ENCODE results near the gene TOX3. TPM values are rescaled to one million over a fixed set of nuclear protein-coding genes. Genes with fewer than 3 reads are reported as not detected.

The TOX3 gene
- total RNA-seq, 1 experiment from 2014 or later = not detected

DNA sequence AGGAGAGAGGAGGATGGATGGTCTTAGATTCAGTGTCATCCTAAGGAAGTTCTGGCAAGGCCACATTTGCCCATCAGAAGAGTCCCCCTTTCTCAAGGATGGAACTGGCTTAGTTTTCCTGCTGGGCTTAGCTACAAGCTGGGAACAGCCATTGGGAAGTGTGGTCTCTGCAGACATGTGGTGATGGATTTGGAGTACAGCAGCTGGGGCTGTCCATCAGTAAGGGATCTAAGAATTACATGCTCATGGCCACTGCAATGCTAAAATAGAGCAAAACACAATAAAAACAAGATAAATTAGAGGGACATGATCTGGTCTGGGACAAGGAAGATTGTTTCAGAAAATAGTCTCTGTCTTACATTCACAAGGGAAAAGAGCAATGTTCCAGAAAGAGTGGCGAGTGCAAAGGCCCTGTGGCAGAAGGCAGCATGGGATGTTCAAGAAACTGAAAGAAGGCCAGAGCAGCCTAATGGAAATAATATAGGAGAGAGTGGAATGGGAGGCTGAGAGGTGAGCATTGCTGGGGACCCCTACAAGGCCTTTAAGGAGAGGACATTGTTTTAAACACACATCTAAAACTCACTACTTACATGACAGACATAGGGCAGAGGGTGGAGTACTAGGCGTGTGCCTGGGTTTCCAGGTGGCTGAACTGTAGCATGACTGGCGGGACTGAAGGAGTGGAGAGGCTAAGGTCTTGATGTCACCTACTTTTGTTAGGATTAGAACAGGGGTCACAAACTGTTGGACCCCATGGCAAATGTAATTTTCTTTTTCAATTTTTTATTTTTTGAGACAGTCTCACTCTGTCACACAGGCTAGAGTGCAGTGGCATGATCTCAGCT is 17.0 kb upstream of the TOX3 start:
- DNase-seq (ENCODE audit: low spot score) = no peak

DNA sequence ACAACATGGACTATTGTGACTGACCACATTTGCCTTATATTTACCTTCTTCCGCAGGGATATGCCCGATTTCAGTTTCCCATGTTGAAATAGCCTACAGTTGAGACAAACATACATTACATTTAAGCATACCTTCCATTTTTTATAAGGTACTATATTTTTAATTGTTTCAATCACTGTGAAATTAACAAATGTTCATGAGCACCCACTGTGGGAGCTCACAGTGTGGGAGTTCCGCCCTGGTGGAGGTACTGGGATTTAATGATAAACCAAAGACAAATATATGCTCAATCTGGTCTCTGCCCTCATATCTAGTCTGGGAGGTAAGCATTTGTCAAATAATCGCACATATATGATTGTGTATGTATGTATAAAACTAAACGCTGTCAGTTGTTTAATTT is 15.8 kb upstream of the TOX3 start:
- no peak for DNase-seq (ENCODE audit: low spot score)

DNA sequence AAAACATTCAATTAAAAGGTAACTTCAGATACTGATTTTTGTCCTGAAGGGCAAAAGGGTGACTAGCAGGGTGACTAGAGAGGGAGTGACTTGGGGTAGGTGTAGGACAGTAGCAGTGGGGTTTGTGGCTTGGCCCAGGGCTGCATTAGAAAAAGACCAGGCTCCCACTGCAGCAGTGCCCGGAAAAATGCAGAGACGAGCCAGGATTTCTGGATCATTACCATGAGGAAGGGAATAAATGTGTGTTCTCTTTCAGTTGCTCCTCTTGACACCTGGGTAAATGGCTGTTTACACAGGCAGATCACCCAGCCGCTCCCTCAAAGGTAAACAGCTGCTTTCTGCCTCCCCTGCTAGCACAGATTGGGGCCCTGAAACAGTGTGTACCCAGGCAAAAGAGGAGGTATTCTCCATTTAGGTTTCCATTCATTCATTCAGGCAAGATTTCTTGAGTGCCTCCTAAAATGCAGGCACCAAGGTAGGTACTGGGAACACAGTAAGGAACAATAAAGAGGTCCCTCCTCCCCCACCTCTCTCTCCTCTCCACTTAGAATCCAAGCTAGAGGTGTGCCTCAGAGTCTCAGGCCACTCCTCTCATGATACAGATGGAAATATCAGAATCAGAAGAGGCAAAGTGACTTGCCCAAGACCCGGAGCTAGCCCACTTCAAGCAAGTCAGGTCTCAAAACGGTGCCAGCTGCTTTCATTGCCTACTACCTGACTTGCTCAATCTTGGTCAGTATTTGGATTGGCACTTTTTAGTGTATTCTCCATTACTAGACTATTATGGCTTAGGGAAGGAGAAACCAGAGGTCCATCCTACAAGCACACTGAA is 15.2 kb upstream of the TOX3 start:
- no peak for DNase-seq (ENCODE audit: low spot score)

DNA sequence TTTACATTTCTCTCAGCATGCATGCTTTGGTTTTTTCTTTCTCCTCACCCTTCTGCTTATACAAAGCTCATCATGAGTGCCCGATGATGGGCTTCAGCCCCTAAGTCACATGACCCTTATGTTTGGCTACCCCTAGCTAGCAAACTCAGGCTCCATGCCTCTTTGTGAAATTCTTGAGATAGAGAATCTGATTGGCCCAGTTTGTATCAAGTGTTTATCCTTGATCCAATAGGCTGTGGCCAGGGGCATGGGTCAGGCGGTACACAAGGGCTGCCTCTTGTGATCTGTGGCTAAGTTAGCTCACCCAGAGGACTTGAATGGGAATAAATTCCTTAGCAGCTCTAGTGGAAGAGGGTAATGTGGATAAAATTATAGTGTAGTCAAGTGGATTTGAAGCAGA is 11.5 kb upstream of the TOX3 start:
- no peak for DNase-seq (ENCODE audit: low spot score)

DNA sequence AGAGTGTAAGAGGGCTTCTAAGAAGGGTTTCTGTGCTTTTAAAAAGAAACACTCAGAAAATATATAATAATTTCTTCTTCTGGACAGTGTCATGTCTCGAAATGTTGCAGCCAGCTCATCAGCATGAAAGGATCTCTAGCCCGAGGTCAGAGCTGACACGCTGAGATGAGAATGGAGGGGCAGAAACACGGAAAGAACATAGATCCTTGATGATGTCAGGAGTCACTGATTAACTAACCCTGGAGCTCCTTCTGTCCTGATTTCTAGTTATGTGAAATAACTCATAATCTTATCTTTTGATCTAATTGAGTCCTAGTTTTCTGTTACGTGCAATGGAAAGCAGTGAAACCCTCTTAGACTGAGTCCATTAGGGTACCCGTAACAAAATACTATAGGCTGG is 10.3 kb upstream of the TOX3 start:
- DNase-seq (ENCODE audit: low spot score) = no peak

DNA sequence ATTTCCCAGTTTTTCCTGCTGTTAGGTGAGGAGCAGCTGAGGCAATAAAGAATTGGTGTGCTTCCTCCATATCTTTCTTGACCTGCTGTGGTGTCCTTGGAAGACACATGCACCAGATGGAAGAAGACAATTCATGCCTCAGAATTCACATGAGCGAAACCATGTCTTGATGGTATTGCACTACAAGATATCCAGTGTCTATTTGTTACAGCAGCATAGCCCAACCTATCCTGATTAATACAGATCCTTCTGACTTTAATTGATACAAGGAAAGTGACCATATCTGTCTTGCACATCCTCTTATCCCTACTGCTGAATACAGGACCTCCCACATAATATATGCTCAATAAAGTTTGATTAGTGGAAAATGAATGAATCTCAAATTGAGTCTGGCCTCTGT is 9.1 kb upstream of the TOX3 start:
- no peak for DNase-seq (ENCODE audit: low spot score)

DNA sequence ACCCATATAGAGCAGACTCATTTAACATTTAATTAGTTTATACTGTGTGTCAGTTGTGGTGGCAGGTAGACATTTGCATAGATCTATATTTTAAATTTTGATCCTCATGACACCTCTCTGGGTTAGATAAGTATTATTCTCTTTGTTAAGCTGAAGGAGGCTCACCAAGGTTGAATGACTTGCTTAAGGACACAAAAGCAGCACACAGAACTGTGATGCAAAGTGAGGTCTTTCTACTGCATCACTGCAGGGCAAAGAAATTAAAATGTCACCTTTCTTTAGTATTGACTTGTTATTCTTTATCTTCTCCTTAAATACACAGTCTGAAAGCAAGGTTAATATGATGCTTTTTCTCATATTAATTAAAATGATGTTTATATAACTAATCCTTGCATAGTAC is 8.6 kb upstream of the TOX3 start:
- DNase-seq (ENCODE audit: low spot score) = no peak

DNA sequence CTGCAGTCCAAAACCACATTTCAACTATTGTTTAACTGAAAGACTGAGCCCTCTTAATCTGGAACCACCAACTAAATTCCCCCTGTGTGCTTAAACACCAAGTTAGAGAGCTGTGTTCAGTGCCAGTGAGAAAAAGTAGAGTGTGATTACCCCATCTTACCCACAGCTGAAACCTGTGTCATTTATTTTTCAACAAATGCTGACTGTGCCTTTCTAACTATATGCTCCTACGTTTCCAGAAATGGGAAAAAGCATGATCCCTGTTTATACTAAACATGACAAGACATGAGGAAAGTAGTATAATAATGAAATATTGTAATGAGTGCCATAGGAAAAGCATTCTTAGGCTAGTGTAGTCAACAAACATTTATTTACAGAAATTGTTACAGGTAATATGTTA is 7.4 kb upstream of the TOX3 start:
- DNase-seq (ENCODE audit: low spot score) = no peak

DNA sequence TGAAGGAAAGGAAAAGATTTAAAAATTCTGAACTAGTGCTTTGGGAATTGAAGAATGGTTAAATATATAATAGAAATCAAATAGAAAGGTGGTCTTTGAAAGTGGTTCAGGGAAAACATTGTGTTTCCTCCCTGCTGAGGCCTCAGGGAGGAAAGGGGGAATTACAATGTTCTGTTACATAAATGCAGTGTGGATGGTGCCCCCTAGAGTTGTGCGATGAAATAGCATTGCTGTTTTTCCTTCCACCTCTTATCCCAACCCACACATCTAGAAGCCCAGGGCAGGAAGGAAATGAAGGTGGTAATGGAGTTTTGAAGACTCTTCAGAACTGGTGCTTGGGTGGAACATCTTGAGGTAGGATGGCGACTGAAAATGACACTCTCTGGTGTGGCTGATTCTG is 6.4 kb upstream of the TOX3 start:
- no peak for DNase-seq (ENCODE audit: low spot score)

DNA sequence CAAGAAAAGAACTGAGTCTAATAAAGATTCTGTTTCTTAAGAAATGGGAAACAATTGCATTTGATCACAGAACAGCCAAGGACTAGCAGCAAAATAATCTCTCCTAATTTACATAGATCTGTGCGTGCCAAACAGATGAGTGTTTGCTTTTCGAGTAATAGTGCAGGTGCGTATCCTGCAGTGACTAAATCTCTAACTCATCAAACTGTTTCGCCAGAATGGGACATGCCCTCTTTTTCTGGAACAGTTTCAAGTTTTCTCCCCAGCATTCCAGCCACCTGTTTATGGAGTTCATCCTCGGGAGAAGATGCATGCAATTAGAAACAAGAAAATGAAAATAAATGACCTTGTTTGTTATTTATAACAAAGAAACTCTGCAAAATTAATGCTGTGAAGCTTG is 5.7 kb upstream of the TOX3 start:
- no peak for DNase-seq (ENCODE audit: low spot score)

DNA sequence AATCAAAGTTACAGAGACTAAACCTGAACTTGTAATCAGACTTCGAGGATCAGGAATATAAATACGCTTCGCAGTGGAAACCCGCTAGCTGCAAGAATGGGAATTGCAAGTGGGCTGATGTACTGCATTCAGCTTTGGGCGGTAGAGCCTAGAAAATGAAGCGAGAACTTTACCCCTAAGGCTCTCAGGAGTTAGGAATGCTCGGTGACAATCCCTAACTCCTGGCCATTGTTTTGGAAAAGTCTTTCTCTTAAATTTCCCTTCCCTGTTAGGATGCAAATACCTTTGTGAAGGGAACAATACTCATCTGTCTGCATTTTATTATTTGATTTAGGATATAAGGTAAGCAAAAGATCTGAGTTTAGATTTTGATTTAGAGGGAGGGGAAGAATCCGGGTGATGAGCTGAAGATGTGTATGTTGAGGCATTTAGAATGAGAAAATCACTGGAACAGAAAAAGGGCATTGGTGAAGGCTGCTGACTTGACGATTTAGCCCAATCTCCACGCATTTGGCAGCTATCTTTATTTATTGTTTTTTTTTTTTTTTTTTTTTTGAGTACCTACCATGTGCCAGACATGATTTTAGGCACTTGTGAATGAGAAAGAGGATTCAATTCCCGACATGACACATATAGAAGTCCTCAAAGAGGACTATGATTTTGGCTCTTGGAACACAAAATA is 2.2 kb upstream of the TOX3 start:
- no peak for DNase-seq (ENCODE audit: low spot score)

DNA sequence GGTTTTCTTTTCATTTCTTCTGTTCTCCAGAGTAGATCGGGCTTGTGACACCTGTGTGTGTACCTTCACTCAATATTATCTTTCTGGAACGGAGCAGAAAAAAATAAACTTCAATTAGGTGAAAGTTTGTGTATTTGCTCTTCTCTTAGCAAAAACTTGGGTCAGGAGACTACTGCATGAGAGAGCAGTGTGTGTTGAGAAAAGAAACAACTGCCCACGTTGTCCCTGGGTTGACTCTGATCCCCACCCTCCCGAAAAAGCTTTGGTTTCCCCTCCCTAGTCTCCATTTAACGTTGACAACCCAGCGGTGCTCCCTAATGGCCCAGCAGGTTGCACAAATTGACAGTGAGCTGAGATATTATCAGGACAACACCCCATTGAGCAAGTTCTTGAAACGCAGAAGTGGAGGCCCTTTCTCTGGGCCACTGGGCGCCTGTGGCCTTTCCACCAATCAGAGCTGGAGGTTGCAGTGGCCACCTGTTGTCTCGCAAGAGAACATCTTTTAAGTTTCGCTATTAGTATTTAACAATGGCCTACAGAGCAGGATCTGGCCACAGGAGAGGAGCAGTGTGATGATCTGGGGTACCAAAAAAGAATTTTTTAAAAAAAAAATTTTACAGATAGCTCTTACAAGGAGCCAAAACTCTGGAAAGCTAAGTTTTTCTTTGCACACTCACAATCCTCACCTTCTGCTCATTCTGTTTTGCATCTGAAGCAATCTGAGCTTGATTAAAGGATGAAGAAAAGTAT is 1.5 kb upstream of the TOX3 start:
- DNase-seq (ENCODE audit: low spot score) = no peak

DNA sequence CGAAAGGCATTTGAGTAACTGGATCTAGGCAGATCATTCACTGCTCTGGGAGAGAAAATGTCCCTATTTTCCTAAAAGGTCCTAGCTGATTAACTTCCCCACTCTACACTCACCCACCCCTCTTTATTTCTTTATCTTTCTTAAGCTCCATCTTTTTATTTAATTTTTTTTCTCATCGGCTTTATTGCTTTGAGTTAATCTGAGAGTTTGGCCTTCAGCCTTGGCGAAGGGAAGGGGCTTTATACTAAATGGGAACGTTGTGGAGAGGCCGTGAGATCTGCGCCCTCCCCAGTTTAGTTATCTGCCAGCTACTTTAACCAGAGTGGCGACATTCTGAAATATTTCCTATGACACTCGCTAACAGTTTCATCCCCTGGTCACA is 882 bp upstream of the TOX3 start:
- no peak for DNase-seq (ENCODE audit: low spot score)

DNA sequence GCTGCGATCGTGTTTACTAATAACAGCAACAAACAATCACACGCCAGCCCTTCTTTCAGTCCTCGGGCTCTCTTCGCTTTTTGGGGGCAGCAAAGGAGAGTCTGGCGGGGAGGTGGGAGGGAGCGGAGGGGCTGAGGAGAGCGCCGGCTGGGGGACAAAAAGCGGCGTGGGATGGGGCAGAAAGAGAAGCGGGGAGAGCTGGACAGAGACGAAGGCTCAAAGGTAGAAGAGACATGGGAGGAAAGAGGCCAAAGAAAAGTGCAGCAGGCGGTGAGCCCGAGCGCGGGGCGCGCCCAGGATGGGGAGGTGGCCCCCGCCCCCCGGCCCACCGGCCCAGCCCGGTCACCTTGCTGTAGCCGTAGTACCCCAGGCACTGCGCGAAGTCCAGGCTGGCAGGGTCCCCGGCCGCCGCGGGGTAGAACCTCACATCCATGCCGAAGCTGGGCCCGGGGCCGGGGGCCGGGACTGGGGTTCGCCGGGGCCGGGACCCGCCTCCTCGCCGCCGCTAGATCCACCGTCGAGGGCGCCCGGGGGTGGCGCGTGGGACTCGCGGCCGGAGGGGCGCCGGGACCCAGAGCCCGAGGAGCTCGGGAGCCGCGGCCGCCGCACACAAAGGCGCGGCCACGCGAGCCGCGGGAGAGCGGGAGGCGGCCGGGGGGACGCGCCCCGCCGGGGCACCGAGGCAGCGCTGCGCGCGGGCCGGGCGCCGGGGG is 496 bp downstream of the TOX3 start:
- no peak for DNase-seq (ENCODE audit: low spot score)

DNA sequence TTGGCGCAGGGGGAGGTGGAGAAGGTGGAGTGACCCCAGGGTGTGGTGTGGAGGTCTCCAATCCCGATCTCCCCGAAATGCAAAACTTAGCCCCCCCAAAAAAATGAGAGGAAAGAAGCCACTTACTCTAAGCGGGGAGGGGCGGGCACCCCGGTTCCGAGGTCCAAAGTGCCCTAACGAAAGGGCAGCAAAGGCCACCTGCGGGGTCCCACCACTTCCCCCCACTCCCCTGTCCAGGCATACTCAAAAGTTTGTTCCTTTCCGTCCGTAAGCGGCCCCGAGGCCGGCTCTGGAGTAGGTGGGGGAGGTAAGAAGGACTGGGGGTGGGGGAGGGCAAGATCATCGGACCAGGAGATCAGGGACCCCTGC is 1.1 kb downstream of the TOX3 start:
- no peak for DNase-seq (ENCODE audit: low spot score)

DNA sequence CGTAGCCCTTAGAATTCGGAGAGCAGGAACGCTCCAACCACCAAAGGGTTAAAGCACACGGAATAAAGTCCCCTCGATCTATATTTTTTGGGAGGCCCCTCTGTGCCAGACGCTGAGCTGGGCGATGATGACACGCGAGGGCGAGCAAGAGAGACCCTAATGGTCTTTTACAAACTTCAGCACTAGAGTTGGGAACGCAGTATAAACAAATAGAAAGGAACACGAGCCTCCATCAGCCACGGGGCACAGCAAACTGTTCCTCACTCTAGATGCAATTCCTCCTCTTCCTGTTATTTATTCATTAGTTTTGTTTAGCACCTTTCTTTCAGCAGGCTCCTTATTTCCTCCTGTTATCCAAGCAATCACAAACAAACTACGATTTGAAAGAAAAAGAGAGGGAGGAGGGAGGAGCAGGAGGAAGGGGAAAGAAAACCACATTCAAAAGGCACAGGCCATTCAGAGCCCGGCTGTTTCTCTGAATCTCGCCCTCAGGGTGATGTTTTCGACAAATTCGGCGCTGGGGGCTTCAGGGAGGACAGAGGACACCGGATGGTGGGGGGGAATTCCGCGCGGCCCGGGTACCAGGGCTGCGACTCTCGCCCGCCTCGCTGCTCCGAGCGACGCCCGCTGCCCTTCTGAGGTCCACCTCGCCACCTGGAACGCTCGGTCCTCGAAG is 1.6 kb downstream of the TOX3 start:
- DNase-seq (ENCODE audit: low spot score) = no peak

DNA sequence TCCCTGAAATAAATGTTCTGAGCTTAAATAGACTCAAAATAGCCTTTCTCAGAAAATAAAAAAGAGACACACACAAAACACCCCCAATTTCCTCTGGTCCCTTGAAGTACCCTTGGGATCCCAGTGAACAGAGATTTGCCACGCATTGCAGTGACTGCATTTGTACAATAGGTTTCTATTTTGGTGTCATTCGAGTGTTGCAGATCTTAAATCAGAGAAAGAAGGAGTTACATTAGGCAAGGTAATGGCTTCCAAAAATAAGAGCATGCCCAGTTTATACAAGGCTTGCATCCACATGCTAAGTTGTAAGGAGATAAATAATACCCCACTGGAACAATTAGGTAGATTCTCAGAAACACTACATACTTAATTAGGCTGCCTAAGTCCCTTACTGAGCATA is 2.2 kb downstream of the TOX3 start:
- DNase-seq (ENCODE audit: low spot score) = no peak

DNA sequence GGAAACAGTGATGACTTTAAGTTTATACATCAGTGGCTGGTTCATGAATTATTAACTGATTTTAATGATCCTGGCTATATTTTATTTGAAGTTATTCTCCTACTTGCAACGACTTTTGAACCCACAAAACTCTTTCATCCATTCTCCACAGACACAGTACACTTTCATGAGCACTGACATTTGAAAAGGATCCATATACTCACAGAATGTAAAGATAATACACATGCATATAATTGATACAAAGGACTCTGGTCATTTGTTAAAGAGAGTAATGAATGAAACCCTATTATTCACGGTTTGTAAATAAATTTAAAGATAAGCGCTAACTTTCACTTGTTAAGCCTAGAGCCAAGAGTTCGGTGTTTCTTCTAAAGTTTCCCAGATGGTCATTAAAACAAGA is 3.3 kb downstream of the TOX3 start:
- no peak for DNase-seq (ENCODE audit: low spot score)

DNA sequence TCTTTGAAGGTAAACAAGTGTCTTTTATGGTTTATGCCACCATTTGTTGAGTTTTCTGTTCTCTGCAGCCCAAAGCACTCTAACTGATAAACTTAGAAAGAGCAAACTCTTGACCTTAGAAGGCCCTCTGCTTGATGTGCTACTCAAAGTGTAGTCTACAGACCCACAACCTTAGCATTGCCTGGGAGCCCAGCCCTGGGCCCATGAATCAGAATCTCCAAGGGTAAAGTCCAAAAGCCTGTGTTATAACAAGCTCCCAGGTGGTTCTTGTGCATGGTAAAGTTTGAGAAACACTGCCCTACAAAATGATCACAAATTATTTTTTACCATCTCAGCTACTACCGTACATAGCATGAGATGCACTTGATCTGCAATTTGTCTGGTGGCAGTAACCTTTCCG is 6.0 kb downstream of the TOX3 start:
- no peak for DNase-seq (ENCODE audit: low spot score)

DNA sequence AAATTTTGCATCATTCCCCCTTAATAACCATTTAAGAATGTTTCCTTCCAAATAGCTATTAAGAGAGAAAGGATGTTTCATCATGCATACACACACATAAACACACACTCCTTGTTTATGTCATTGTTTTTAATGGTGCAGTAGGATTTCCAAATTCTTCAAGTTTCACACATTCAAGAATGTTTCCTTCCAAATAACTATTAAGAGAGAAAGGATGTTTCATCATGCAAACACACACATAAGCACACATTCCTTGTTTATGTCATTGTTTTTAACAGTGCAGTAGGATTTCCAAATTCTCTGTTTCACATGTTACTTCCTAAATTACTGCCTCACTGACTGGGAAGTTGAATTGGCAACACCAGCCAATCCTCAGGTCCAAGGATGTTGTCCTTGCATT is 7.8 kb downstream of the TOX3 start:
- no peak for DNase-seq (ENCODE audit: low spot score)

DNA sequence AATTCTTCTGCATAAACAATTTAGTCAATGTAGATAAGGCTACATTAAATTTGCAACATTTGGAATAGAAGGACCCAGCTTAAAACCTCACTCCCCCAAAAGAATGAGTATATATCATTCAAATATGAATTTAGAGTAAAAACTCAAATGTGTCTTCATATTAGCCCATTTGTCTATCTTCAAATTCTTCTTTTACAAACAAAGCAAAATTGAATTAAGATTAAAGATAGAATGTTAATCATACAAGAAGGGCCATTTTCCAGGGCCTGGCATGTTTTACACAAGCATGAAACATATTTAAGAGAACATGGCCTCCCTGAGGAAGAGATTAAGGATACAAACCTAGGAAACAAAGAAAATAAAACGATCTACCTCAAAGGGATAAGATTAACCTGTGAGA is 8.4 kb downstream of the TOX3 start:
- DNase-seq (ENCODE audit: low spot score) = no peak
